ENCODE results near the gene KCND3.
"Not testable (repeated sequence)": the region's sequence is repeated elsewhere in the genome, so short reads cannot be mapped to it uniquely, and the experiment has no call there.

DNA sequence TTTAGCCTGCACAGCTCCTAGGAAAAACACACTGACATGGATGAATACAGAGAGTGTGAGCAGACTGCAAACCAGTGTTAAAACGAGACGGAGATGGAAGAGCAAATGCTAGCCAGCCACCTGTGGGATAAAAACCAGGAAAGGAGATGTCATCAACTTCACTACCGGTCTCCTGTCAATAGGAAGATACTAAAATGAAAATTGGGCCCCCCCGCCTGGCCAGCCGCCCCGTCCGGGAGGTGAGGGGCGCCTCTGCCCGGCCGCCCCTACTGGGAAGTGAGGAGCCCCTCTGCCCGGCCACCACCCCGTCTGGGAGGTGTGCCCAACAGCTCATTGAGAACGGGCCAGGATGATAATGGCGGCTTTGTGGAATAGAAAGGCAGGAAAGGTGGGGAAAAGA is 189.7 kb downstream of the KCND3 start:
- TF ChIP-seq, protein P1, sequence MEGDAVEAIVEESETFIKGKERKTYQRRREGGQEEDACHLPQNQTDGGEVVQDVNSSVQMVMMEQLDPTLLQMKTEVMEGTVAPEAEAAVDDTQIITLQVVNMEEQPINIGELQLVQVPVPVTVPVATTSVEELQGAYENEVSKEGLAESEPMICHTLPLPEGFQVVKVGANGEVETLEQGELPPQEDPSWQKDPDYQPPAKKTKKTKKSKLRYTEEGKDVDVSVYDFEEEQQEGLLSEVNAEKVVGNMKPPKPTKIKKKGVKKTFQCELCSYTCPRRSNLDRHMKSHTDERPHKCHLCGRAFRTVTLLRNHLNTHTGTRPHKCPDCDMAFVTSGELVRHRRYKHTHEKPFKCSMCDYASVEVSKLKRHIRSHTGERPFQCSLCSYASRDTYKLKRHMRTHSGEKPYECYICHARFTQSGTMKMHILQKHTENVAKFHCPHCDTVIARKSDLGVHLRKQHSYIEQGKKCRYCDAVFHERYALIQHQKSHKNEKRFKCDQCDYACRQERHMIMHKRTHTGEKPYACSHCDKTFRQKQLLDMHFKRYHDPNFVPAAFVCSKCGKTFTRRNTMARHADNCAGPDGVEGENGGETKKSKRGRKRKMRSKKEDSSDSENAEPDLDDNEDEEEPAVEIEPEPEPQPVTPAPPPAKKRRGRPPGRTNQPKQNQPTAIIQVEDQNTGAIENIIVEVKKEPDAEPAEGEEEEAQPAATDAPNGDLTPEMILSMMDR (IDR thresholded peaks at IDR 0.05), result not testable (repeated sequence)
- not testable (repeated sequence) for TF ChIP-seq POLR2A (IDR thresholded peaks at IDR 0.05)

Measured in lower leg skin (tissue), 3 donors.